C4-2B (cell line): ENCODE measurements around the gene NFYC.

ENCODE experiments used
- H3K27ac ChIP-seq: fragments of 450-650 bp; 2 replicates; pipeline ENCODE4 v1.5.1; 2017
- CTCF ChIP-seq: fragments of 450-650 bp; conservative IDR thresholded peaks from 2 replicates; pipeline ENCODE4 v1.5.1; 2017; ENCODE audit warnings: mild to moderate bottlenecking
- ZFX ChIP-seq: fragments of 450-650 bp; IDR thresholded peaks from 2 replicates; pipeline ENCODE4 v1.6.1; 2017

Gene NFYC

GRCh38 chr1:40801742-40802077 lies 110.2 kb downstream of the NFYC start:
- no peak for TF ChIP-seq CTCF
- TF ChIP-seq ZFX: no peak
- no peak overlapping the region for H3K27ac ChIP-seq

GRCh38 chr1:40802078-40802741 lies 110.7 kb downstream of the NFYC start:
- TF ChIP-seq CTCF: no peak
- no peak for TF ChIP-seq ZFX
- no peak overlapping the region for H3K27ac ChIP-seq

- TF ChIP-seq CTCF (no peak), ZFX (no peak)
- no peak overlapping the region for H3K27ac ChIP-seq
Measured at GRCh38 chr1:40802742-40803113, 111.2 kb downstream of the NFYC start.

GRCh38 chr1:40803447-40803846 lies 111.9 kb downstream of the NFYC start:
- no peak for TF ChIP-seq ZFX
- H3K27ac ChIP-seq: no peak overlapping the region

- no peak overlapping the region for H3K27ac ChIP-seq
- TF ChIP-seq ZFX: no peak
Measured at GRCh38 chr1:40803902-40804301, 112.4 kb downstream of the NFYC start.

- TF ChIP-seq CTCF: no peak
- TF ChIP-seq ZFX: no peak
Measured at GRCh38 chr1:40806240-40806639, 114.7 kb downstream of the NFYC start.

GRCh38 chr1:40806731-40807695 lies 115.5 kb downstream of the NFYC start:
- TF ChIP-seq ZFX: no peak
- no peak for TF ChIP-seq CTCF

More at GRCh38 chr1:40806240-40806639, 114.7 kb downstream of the NFYC start:
- no peak overlapping the region for H3K27ac ChIP-seq

GRCh38 chr1:40808002-40808401 lies 116.5 kb downstream of the NFYC start:
- no peak for TF ChIP-seq CTCF
- no peak for TF ChIP-seq ZFX
- no peak overlapping the region for H3K27ac ChIP-seq

More at GRCh38 chr1:40806731-40807695, 115.5 kb downstream of the NFYC start:
- no peak overlapping the region for H3K27ac ChIP-seq
